Measurements from ENCODE around the gene DPH3. TPM values are rescaled to one million over a fixed set of nuclear protein-coding genes. Genes with fewer than 3 reads are reported as not detected.

DPH3 gene
- polyA plus RNA-seq, 1 donor: 30.0 TPM

- no peak for DNase-seq
- Histone ChIP-seq H3K4me1 (ENCODE audit: control insufficient read depth, insufficient read depth, low read length) (peaks cover 5% of the 10 kb centered on the region), H3K9me3 (ENCODE audit: control insufficient read depth, low read depth, low read length) (no peaks in the 10 kb centered on the region), H3K36me3 (ENCODE audit: control insufficient read depth, insufficient read depth, low read length) (peaks cover 7% of the 10 kb centered on the region), H3K27ac (ENCODE audit: low read length) (no peak overlapping the region), H3K27me3 (ENCODE audit: control insufficient read depth, insufficient read depth, low read length) (no peaks in the 10 kb centered on the region), H3K4me3 (ENCODE audit: low read length) (no peak overlapping the region)
- 100% methylated on average over 1 of the region's 5 CpGs for WGBS (ENCODE audit: insufficient coverage, low lambda C conversion rate)
Observed at GRCh38 chr3:16258177-16258576, 6.6 kb downstream of the DPH3 start.

GRCh38 chr3:16257309-16257708 lies 7.4 kb downstream of the DPH3 start:
- H3K36me3 ChIP-seq (ENCODE audit: control insufficient read depth, insufficient read depth, low read length): peaks cover 7% of the 10 kb centered on the region
- no peaks in the 10 kb centered on the region for H3K9me3 ChIP-seq (ENCODE audit: control insufficient read depth, low read depth, low read length)
- H3K4me1 ChIP-seq (ENCODE audit: control insufficient read depth, insufficient read depth, low read length): peaks cover 11% of the 10 kb centered on the region
- no peaks in the 10 kb centered on the region for H3K27me3 ChIP-seq (ENCODE audit: control insufficient read depth, insufficient read depth, low read length)
- WGBS (ENCODE audit: insufficient coverage, low lambda C conversion rate): 100% methylated on average over 1 of the region's 2 CpGs
- no peak for DNase-seq
- no peak overlapping the region for H3K27ac ChIP-seq (ENCODE audit: low read length)
- H3K4me3 ChIP-seq (ENCODE audit: low read length): no peak overlapping the region

DNA sequence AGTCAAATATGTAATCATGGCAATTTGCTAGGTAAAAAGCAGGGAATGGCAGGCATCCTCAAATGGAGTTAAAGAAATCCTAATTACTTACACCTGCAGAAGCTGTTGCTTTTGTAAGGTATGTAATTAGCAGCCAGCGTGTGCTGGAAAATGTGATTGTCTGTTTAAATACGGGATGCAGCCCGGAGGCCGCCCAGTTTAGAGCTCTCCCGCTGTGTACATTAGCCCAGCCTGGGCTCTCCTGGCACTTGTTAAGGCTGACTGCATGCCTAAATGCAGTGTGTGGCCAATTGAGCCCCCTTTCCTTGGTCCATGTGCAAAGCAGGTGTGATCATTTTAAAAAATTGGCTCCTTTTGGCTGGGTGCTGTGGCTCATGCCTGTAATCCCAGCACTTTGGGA lies 9.0 kb downstream of the DPH3 start:
- H3K27ac ChIP-seq (ENCODE audit: low read length): no peak overlapping the region
- H3K36me3 ChIP-seq (ENCODE audit: control insufficient read depth, insufficient read depth, low read length): peaks cover 7% of the 10 kb centered on the region
- H3K4me3 ChIP-seq (ENCODE audit: low read length): no peak overlapping the region
- WGBS (ENCODE audit: insufficient coverage, low lambda C conversion rate): no CpG with 5 or more reads among the region's 5 CpGs
- H3K27me3 ChIP-seq (ENCODE audit: control insufficient read depth, insufficient read depth, low read length): no peaks in the 10 kb centered on the region
- H3K9me3 ChIP-seq (ENCODE audit: control insufficient read depth, low read depth, low read length): no peaks in the 10 kb centered on the region
- no peak for DNase-seq
- H3K4me1 ChIP-seq (ENCODE audit: control insufficient read depth, insufficient read depth, low read length): peaks cover 21% of the 10 kb centered on the region

- Histone ChIP-seq H3K36me3 (ENCODE audit: control insufficient read depth, insufficient read depth, low read length) (peaks cover 7% of the 10 kb centered on the region), H3K27ac (ENCODE audit: low read length) (no peak overlapping the region), H3K4me3 (ENCODE audit: low read length) (no peak overlapping the region), H3K27me3 (ENCODE audit: control insufficient read depth, insufficient read depth, low read length) (no peaks in the 10 kb centered on the region), H3K4me1 (ENCODE audit: control insufficient read depth, insufficient read depth, low read length) (peaks cover 21% of the 10 kb centered on the region), H3K9me3 (ENCODE audit: control insufficient read depth, low read depth, low read length) (no peaks in the 10 kb centered on the region)
- DNase-seq: no peak
- 100% methylated on average over 1 of the region's 3 CpGs for WGBS (ENCODE audit: insufficient coverage, low lambda C conversion rate)
Observed at GRCh38 chr3:16255326-16255725, 9.4 kb downstream of the DPH3 start.

GRCh38 chr3:16254916-16255315 lies 9.8 kb downstream of the DPH3 start:
- Histone ChIP-seq H3K36me3 (ENCODE audit: control insufficient read depth, insufficient read depth, low read length) (peaks cover 5% of the 10 kb centered on the region), H3K4me3 (ENCODE audit: low read length) (no peak overlapping the region)
- WGBS (ENCODE audit: insufficient coverage, low lambda C conversion rate): 83% methylated on average over 1 of the region's 5 CpGs

GRCh38 chr3:16253601-16254000 lies 11.1 kb downstream of the DPH3 start:
- no peak for DNase-seq
- H3K27me3 ChIP-seq (ENCODE audit: control insufficient read depth, insufficient read depth, low read length): no peaks in the 10 kb centered on the region
- H3K36me3 ChIP-seq (ENCODE audit: control insufficient read depth, insufficient read depth, low read length): no peaks in the 10 kb centered on the region
- no peaks in the 10 kb centered on the region for H3K9me3 ChIP-seq (ENCODE audit: control insufficient read depth, low read depth, low read length)
- no CpG with 5 or more reads among the region's 7 CpGs for WGBS (ENCODE audit: insufficient coverage, low lambda C conversion rate)
- H3K4me1 ChIP-seq (ENCODE audit: control insufficient read depth, insufficient read depth, low read length): peaks cover 27% of the 10 kb centered on the region
- no peak overlapping the region for H3K4me3 ChIP-seq (ENCODE audit: low read length)
- peak overlapping the region; percentile 89 for H3K27ac ChIP-seq (ENCODE audit: low read length)

More at GRCh38 chr3:16254916-16255315, 9.8 kb downstream of the DPH3 start:
- Histone ChIP-seq H3K9me3 (ENCODE audit: control insufficient read depth, low read depth, low read length) (no peaks in the 10 kb centered on the region), H3K4me1 (ENCODE audit: control insufficient read depth, insufficient read depth, low read length) (peaks cover 21% of the 10 kb centered on the region), H3K27me3 (ENCODE audit: control insufficient read depth, insufficient read depth, low read length) (no peaks in the 10 kb centered on the region), H3K27ac (ENCODE audit: low read length) (no peak overlapping the region)
- DNase-seq: no peak

GRCh38 chr3:16252988-16253387 lies 11.8 kb downstream of the DPH3 start:
- peak in 1 of 2 donors; percentile 17 for DNase-seq
- Histone ChIP-seq H3K36me3 (ENCODE audit: control insufficient read depth, insufficient read depth, low read length) (no peaks in the 10 kb centered on the region), H3K9me3 (ENCODE audit: control insufficient read depth, low read depth, low read length) (no peaks in the 10 kb centered on the region), H3K27me3 (ENCODE audit: control insufficient read depth, insufficient read depth, low read length) (no peaks in the 10 kb centered on the region), H3K4me1 (ENCODE audit: control insufficient read depth, insufficient read depth, low read length) (peaks cover 27% of the 10 kb centered on the region), H3K27ac (ENCODE audit: low read length) (peak overlapping the region; percentile 89), H3K4me3 (ENCODE audit: low read length) (no peak overlapping the region)
- WGBS (ENCODE audit: insufficient coverage, low lambda C conversion rate): no CpG with 5 or more reads among the region's 2 CpGs

GRCh38 chr3:16252243-16252978 lies 12.3 kb downstream of the DPH3 start:
- no peaks in the 10 kb centered on the region for H3K27me3 ChIP-seq (ENCODE audit: control insufficient read depth, insufficient read depth, low read length)

GRCh38 chr3:16251316-16252085 lies 13.2 kb downstream of the DPH3 start:
- Histone ChIP-seq H3K27ac (ENCODE audit: low read length) (peak overlapping the region; percentile 89), H3K4me1 (ENCODE audit: control insufficient read depth, insufficient read depth, low read length) (peaks cover 27% of the 10 kb centered on the region), H3K4me3 (ENCODE audit: low read length) (no peak overlapping the region), H3K9me3 (ENCODE audit: control insufficient read depth, low read depth, low read length) (no peaks in the 10 kb centered on the region), H3K36me3 (ENCODE audit: control insufficient read depth, insufficient read depth, low read length) (no peaks in the 10 kb centered on the region), H3K27me3 (ENCODE audit: control insufficient read depth, insufficient read depth, low read length) (no peaks in the 10 kb centered on the region)
- DNase-seq: no peak
- WGBS (ENCODE audit: insufficient coverage, low lambda C conversion rate): no CpG with 5 or more reads among the region's 9 CpGs

More at GRCh38 chr3:16252243-16252978, 12.3 kb downstream of the DPH3 start:
- Histone ChIP-seq H3K9me3 (ENCODE audit: control insufficient read depth, low read depth, low read length) (no peaks in the 10 kb centered on the region), H3K36me3 (ENCODE audit: control insufficient read depth, insufficient read depth, low read length) (no peaks in the 10 kb centered on the region), H3K4me1 (ENCODE audit: control insufficient read depth, insufficient read depth, low read length) (peaks cover 27% of the 10 kb centered on the region), H3K4me3 (ENCODE audit: low read length) (no peak overlapping the region), H3K27ac (ENCODE audit: low read length) (peak overlapping the region; percentile 89)
- peak; percentile 84 to 96 for DNase-seq
- 40% methylated on average over 1 of the region's 7 CpGs for WGBS (ENCODE audit: insufficient coverage, low lambda C conversion rate)

GRCh38 chr3:16249886-16250285 lies 14.9 kb downstream of the DPH3 start:
- DNase-seq: peak in 1 of 2 donors; percentile 55
- H3K27ac ChIP-seq (ENCODE audit: low read length): no peak overlapping the region
- WGBS (ENCODE audit: insufficient coverage, low lambda C conversion rate): no CpG with 5 or more reads among the region's 3 CpGs

More at GRCh38 chr3:16249886-16250285, 14.9 kb downstream of the DPH3 start:
- Histone ChIP-seq H3K36me3 (ENCODE audit: control insufficient read depth, insufficient read depth, low read length) (no peaks in the 10 kb centered on the region), H3K4me3 (ENCODE audit: low read length) (no peak overlapping the region), H3K27me3 (ENCODE audit: control insufficient read depth, insufficient read depth, low read length) (no peaks in the 10 kb centered on the region), H3K9me3 (ENCODE audit: control insufficient read depth, low read depth, low read length) (no peaks in the 10 kb centered on the region), H3K4me1 (ENCODE audit: control insufficient read depth, insufficient read depth, low read length) (peaks cover 27% of the 10 kb centered on the region)

All from large intestine (tissue), 3 donors.